Fibroblast of villous mesenchyme (primary cell): ENCODE data around the gene CCDC80. TPM values are rescaled to one million over a fixed set of nuclear protein-coding genes. Genes with fewer than 3 reads are reported as not detected.
A peak's percentile ranks its signal among the peaks of the same experiment; 100 is the strongest.

Experiments
- DNase-seq: peaks from one replicate; pipeline ENCODE4 v3.0.0-alpha.2; 2010; ENCODE audit warnings: low read depth
- H3K4me3 ChIP-seq: 2 replicates; pipeline ENCODE4 v1.5.1; 2011; ENCODE audit warnings: low read depth, mild to moderate bottlenecking, low read length
- total RNA-seq: library from RNA; depleted of rRNA; stranded (reverse); fragments of >200 nt; gene quantifications from 2 replicates; pipeline ENCODE4 v1.2.3, GENCODE V29; 2012
- TF ChIP-seq, protein P1 (sequence below): IDR thresholded peaks from 2 replicates; pipeline ENCODE4 v1.5.1; 2012; ENCODE audit warnings: low read depth, mild to moderate bottlenecking, low read length; ENCODE audit not compliant: insufficient read depth

CCDC80 gene
- total RNA-seq, 1 donor = 180 TPM

DNA sequence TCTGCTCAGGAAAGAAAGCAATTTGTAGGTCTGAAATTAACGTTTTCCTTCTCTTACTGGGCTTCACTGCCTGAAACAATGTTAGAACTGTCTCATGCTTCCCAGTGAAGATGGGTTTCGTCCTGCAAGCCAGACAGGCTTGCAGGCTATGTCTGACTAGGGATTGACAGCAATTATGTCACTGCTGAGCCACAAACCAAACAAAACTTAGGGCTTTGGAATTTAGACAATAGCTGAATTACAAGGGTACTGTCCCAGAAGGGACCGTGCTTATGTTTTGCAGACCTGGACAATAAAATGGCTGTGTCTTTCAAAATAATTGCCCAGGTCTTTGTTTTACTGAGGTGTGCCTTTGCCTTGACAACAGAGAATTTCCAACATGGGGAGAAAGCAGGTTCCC, 46.3 kb upstream of the CCDC80 start:
- no peak overlapping the region for H3K4me3 ChIP-seq
- no peak for DNase-seq
- TF ChIP-seq, protein P1, sequence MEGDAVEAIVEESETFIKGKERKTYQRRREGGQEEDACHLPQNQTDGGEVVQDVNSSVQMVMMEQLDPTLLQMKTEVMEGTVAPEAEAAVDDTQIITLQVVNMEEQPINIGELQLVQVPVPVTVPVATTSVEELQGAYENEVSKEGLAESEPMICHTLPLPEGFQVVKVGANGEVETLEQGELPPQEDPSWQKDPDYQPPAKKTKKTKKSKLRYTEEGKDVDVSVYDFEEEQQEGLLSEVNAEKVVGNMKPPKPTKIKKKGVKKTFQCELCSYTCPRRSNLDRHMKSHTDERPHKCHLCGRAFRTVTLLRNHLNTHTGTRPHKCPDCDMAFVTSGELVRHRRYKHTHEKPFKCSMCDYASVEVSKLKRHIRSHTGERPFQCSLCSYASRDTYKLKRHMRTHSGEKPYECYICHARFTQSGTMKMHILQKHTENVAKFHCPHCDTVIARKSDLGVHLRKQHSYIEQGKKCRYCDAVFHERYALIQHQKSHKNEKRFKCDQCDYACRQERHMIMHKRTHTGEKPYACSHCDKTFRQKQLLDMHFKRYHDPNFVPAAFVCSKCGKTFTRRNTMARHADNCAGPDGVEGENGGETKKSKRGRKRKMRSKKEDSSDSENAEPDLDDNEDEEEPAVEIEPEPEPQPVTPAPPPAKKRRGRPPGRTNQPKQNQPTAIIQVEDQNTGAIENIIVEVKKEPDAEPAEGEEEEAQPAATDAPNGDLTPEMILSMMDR = no peak

DNA sequence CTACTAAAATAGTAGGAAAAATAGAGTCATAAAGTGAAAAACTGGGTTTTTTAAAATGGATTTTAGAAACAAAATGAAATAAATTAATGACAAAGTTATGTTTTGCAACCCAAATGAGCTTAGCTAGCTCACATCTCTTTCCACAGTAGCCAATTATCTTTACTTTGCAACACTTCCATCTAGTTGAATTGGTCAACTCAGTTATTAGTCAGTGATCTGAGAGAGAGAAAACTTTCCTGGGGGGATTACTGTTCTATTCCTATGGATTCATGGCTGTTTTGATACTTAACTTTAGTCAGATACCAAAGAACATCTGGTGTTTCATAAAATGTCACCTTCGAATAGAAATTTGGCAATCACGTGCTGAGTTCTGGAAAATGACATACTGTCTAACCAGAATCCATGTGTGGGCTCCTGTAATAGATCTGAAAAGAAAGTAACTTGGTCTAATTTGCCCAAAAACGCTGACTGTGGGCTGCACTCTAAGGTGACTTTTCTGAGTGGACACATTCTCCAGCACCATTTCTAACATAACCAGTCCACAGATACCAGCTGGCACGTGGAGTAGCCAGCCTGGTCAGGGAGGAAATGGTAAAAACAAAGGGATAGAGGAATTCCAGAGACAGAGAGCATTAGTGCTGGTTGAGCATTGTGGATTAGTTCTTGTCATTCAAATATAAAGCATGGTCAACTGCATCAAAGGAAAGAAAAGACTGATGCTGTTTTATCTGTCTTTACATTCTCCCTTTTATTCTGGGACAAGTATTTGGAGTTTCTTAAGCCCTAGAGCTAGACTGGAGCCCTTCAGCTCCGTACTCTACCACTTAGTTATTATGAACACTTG, 45.2 kb upstream of the CCDC80 start:
- H3K4me3 ChIP-seq = no peak overlapping the region
- TF ChIP-seq, protein P1 = no peak
- no peak for DNase-seq

DNA sequence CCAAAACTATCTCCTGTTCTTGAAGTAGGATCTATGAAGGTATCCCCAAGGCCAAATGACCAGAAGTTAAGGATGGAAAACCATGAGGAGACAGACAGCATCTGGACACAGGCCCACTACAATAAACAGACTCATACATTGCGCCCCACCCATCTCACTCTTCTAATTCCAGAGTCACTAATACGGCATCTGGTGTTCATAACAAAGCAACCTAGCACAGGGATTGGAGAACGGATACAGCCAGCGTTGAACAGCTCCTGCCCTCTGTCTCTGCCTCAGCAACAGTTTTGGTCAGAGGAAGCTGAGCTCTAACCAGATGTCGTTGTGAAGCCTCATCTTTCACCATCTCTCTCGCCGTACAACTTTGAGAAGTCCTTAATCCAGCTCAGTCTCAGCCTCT, 44.5 kb upstream of the CCDC80 start:
- no peak overlapping the region for H3K4me3 ChIP-seq
- TF ChIP-seq, protein P1 = no peak
- DNase-seq = peak; percentile 83

DNA sequence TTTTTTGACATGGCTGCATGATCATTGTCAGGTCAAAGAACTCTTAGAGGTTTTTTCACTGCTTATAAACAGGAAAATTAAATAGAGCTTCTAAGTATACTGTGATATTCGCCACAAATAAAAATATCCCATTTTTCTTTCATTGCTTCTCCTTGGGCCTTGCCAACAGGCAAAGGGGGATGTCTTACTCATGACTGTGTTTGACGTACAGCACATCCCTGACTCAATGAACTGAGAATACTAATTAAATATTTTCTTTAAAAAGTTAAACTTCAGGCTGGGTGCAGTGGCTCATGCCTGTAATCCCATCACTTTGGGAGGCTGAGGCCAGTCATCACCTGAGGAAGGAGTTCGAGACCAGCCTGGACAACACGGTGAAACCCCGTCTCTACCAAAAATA, 41.4 kb upstream of the CCDC80 start:
- no peak overlapping the region for H3K4me3 ChIP-seq
- TF ChIP-seq, protein P1 = no peak
- DNase-seq = no peak

DNA sequence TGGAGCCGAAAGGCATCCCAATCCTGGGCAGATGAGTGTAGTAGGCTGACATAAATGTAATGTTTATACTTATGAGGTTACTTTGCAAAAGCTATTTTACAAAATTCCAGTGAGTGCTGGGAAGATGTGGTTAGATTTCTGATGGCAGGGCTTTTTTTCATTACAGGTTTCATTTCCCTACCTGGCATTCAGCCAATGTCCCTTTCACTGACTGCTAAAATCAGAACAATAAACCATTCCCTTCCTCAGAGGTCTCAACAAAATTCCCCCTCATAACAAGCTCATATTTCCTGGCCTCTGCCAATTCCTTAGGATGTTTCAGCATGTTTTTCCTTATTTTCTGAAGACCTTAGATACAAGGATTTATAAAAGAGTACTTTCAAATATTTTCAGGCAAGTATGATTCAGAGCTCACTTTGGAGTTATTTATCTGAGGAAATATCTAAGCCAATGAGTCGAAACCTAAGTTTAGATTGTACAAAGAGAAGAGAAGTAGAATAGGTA, 40.9 kb upstream of the CCDC80 start:
- H3K4me3 ChIP-seq = no peak overlapping the region
- TF ChIP-seq, protein P1 = no peak
- peak; percentile 42 for DNase-seq

DNA sequence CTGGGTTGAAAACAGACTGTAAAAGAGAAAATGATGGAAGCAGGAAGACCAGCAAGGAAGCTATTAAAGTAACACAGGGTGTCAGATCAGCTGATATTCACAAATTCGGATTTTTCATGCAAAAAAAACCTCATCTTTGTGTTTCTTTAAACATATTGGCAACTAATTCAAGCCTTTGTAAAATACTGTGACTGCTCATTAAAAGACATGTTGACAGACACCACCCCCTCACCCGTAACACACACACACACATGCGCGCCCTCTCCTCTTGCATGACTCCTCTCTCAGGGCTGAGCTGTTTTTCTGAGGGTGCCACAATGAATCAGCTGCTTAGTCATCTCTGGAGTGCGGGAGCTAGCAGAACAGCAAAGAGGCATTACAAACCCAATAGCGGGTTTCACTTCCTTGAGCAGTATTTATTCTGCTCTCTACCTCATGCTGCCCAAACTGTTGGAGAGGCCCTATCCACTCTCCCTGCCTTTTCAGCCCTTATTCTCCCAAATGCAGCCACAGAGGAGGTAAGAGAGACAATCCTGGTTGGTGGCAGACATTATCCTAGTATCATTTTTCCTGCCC, 35.8 kb upstream of the CCDC80 start:
- H3K4me3 ChIP-seq = no peak overlapping the region
- TF ChIP-seq, protein P1 = no peak
- DNase-seq = peak; percentile 93
